Dendritic cell treated with granulocyte-macrophage colony-stimulating factor and Interleukin-4, amounts not matched to agents 40 ng/mL and 50 ng/mL, for 4 days (primary cell): Measurements from ENCODE around the gene ELMO3.

Experiments used
- H3K27ac Mint-ChIP-seq: one replicate; pipeline ENCODE4 v1.8.0; 2022; ENCODE audit warnings: mild to moderate bottlenecking, mixed read lengths
- H3K27me3 Mint-ChIP-seq: one replicate; pipeline ENCODE4 v1.8.0; 2022; ENCODE audit warnings: mild to moderate bottlenecking, mixed read lengths
- H3K36me3 Mint-ChIP-seq: one replicate; pipeline ENCODE4 v1.8.0; 2022; ENCODE audit warnings: low read depth, mixed read lengths
- H3K4me1 Mint-ChIP-seq: one replicate; pipeline ENCODE4 v1.8.0; 2022; ENCODE audit warnings: low read depth, mixed read lengths
- H3K4me3 Mint-ChIP-seq: one replicate; pipeline ENCODE4 v1.8.0; 2022; ENCODE audit warnings: mild to moderate bottlenecking, moderate library complexity, mixed read lengths
- H3K9me3 Mint-ChIP-seq: one replicate; pipeline ENCODE4 v1.8.0; 2022; ENCODE audit warnings: mixed read lengths
- intact Hi-C: fragments of 100-400 bp; cut with micrococcal nuclease; formaldehyde crosslinking; loops from one replicate; pipeline ENCODE4 v1.15.0; 2022

The ELMO3 gene

GRCh38 chr16:67204076-67204475, 5.1 kb downstream of the ELMO3 start:
- H3K4me3 Mint-ChIP-seq: no peak overlapping the region
- peaks cover 82% of the 10 kb centered on the region for H3K36me3 Mint-ChIP-seq
- intact Hi-C loops: no loop called here
- H3K27ac Mint-ChIP-seq: no peak overlapping the region
- peaks cover 8% of the 10 kb centered on the region for H3K4me1 Mint-ChIP-seq
- no peaks in the 10 kb centered on the region for H3K9me3 Mint-ChIP-seq
- no peaks in the 10 kb centered on the region for H3K27me3 Mint-ChIP-seq

GRCh38 chr16:67206129-67206837, 7.4 kb downstream of the ELMO3 start:
- Mint-ChIP-seq H3K27me3 (no peaks in the 10 kb centered on the region), H3K36me3 (peaks cover 74% of the 10 kb centered on the region), H3K4me3 (no peak overlapping the region), H3K27ac (no peak overlapping the region), H3K4me1 (no peaks in the 10 kb centered on the region), H3K9me3 (no peaks in the 10 kb centered on the region)
- intact Hi-C loops: no loop called here

GRCh38 chr16:67206838-67207248, 7.9 kb downstream of the ELMO3 start:
- no peak overlapping the region for H3K4me3 Mint-ChIP-seq
- intact Hi-C loops: no loop called here
- no peaks in the 10 kb centered on the region for H3K9me3 Mint-ChIP-seq
- H3K27me3 Mint-ChIP-seq: no peaks in the 10 kb centered on the region
- H3K27ac Mint-ChIP-seq: no peak overlapping the region
- no peaks in the 10 kb centered on the region for H3K4me1 Mint-ChIP-seq
- H3K36me3 Mint-ChIP-seq: peaks cover 68% of the 10 kb centered on the region

- H3K36me3 Mint-ChIP-seq: peaks cover 62% of the 10 kb centered on the region
- H3K4me3 Mint-ChIP-seq: no peak overlapping the region
- no peaks in the 10 kb centered on the region for H3K27me3 Mint-ChIP-seq
- H3K4me1 Mint-ChIP-seq: no peaks in the 10 kb centered on the region
- H3K27ac Mint-ChIP-seq: no peak overlapping the region
- intact Hi-C loops: no loop called here
- H3K9me3 Mint-ChIP-seq: no peaks in the 10 kb centered on the region
Observed at GRCh38 chr16:67207249-67208091, 8.5 kb downstream of the ELMO3 start.

GRCh38 chr16:67208154-67208896, 9.4 kb downstream of the ELMO3 start:
- Mint-ChIP-seq H3K9me3 (no peaks in the 10 kb centered on the region), H3K27ac (no peak overlapping the region), H3K36me3 (peaks cover 54% of the 10 kb centered on the region), H3K4me1 (peaks cover 7% of the 10 kb centered on the region), H3K4me3 (no peak overlapping the region), H3K27me3 (no peaks in the 10 kb centered on the region)
- intact Hi-C loops: no loop called here

GRCh38 chr16:67209565-67209964, 10.6 kb downstream of the ELMO3 start:
- H3K9me3 Mint-ChIP-seq: no peaks in the 10 kb centered on the region
- H3K27me3 Mint-ChIP-seq: no peaks in the 10 kb centered on the region
- H3K36me3 Mint-ChIP-seq: peaks cover 41% of the 10 kb centered on the region
- H3K27ac Mint-ChIP-seq: no peak overlapping the region
- H3K4me3 Mint-ChIP-seq: no peak overlapping the region
- intact Hi-C loops: no loop called here
- peaks cover 7% of the 10 kb centered on the region for H3K4me1 Mint-ChIP-seq

GRCh38 chr16:67210069-67210937, 11.4 kb downstream of the ELMO3 start:
- Mint-ChIP-seq H3K27ac (no peak overlapping the region), H3K4me3 (no peak overlapping the region)

GRCh38 chr16:67211674-67212073, 12.7 kb downstream of the ELMO3 start:
- H3K9me3 Mint-ChIP-seq: no peaks in the 10 kb centered on the region
- H3K4me1 Mint-ChIP-seq: peaks cover 21% of the 10 kb centered on the region
- no peaks in the 10 kb centered on the region for H3K27me3 Mint-ChIP-seq
- no peak overlapping the region for H3K4me3 Mint-ChIP-seq
- peaks cover 25% of the 10 kb centered on the region for H3K36me3 Mint-ChIP-seq
- H3K27ac Mint-ChIP-seq: no peak overlapping the region
- intact Hi-C loops: no loop called here

More at GRCh38 chr16:67210069-67210937, 11.4 kb downstream of the ELMO3 start:
- intact Hi-C loops: no loop called here
- Mint-ChIP-seq H3K27me3 (no peaks in the 10 kb centered on the region), H3K4me1 (peaks cover 7% of the 10 kb centered on the region), H3K9me3 (no peaks in the 10 kb centered on the region), H3K36me3 (peaks cover 34% of the 10 kb centered on the region)

GRCh38 chr16:67212766-67213165, 13.8 kb downstream of the ELMO3 start:
- Mint-ChIP-seq H3K27me3 (no peaks in the 10 kb centered on the region), H3K4me1 (peaks cover 32% of the 10 kb centered on the region), H3K4me3 (no peak overlapping the region), H3K36me3 (peaks cover 17% of the 10 kb centered on the region), H3K27ac (no peak overlapping the region), H3K9me3 (no peaks in the 10 kb centered on the region)
- intact Hi-C loops: no loop called here

- H3K4me1 Mint-ChIP-seq: peaks cover 34% of the 10 kb centered on the region
- no peak overlapping the region for H3K27ac Mint-ChIP-seq
- no peak overlapping the region for H3K4me3 Mint-ChIP-seq
- H3K9me3 Mint-ChIP-seq: no peaks in the 10 kb centered on the region
- intact Hi-C loops: no loop called here
- H3K36me3 Mint-ChIP-seq: peaks cover 17% of the 10 kb centered on the region
- H3K27me3 Mint-ChIP-seq: no peaks in the 10 kb centered on the region
Observed at GRCh38 chr16:67213197-67214019, 14.5 kb downstream of the ELMO3 start.

- Mint-ChIP-seq H3K27ac (peak overlapping the region; percentile 84), H3K4me3 (no peak overlapping the region), H3K4me1 (peaks cover 34% of the 10 kb centered on the region), H3K36me3 (peaks cover 19% of the 10 kb centered on the region), H3K9me3 (no peaks in the 10 kb centered on the region), H3K27me3 (no peaks in the 10 kb centered on the region)
- intact Hi-C loops: no loop called here
Observed at GRCh38 chr16:67215706-67216105, 16.8 kb downstream of the ELMO3 start.

- intact Hi-C loops: no loop called here
- Mint-ChIP-seq H3K36me3 (peaks cover 18% of the 10 kb centered on the region), H3K4me3 (peak overlapping the region; percentile 44), H3K4me1 (peaks cover 34% of the 10 kb centered on the region), H3K27ac (peak overlapping the region; percentile 84), H3K9me3 (no peaks in the 10 kb centered on the region), H3K27me3 (no peaks in the 10 kb centered on the region)
Observed at GRCh38 chr16:67216612-67217490, 17.9 kb downstream of the ELMO3 start.
